ENCODE results near the gene FXYD7.

FXYD7 gene

DNA sequence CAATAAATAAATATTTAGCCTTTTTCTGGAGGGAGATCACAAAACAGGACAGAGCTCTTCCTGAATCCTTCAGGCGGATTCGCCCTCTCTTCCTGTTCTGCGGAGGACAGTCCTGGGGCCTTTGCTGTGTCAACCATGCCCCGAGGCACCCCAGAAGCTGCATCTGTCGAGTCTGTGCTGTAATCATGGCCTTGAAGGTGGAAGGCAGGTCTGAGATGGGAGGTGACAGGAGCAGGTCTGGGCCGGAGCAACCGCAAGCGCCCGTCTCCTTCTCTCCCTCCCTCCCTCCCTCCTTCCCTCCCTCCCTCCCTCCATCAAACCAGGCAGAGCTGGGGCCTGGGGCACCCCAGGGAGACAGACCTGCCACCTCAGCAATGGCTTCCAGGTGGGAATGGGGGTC is 32.1 kb upstream of the FXYD7 start:
- DNase-seq (ENCODE audit: low read depth) = no peak

DNA sequence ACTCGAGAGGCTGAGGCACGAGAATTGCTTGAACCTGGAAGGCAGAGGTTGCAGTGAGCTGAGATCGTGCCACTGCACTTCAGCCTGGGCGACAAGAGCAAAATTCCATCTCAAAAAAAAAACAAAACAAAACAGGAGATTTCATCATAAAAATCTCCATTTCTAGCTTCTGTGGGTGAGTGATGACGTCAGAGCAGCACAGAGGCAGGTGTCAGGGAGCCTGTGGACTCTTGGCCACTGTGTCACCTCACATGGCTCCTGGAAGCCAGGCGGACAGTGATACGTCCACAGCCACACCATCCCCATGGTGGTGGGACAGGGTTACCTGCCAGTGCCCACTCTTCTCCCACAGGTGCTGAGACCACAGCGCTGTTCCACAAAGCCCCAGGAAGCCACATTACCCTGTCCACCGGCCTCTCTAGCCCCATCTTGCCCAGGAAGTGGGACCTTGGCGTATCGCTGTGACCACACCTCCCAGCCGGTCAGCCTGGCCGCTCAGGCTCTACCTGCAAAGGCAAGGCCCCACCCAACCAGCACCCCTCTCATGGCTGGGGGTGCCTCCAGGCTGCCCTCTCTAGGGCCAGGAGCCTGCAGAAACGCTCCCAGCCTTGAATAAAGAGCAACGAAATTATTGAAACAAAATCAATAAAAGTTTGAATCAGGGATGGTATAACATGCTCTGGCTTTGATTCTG is 29.9 kb upstream of the FXYD7 start:
- DNase-seq (ENCODE audit: low read depth) = no peak

DNA sequence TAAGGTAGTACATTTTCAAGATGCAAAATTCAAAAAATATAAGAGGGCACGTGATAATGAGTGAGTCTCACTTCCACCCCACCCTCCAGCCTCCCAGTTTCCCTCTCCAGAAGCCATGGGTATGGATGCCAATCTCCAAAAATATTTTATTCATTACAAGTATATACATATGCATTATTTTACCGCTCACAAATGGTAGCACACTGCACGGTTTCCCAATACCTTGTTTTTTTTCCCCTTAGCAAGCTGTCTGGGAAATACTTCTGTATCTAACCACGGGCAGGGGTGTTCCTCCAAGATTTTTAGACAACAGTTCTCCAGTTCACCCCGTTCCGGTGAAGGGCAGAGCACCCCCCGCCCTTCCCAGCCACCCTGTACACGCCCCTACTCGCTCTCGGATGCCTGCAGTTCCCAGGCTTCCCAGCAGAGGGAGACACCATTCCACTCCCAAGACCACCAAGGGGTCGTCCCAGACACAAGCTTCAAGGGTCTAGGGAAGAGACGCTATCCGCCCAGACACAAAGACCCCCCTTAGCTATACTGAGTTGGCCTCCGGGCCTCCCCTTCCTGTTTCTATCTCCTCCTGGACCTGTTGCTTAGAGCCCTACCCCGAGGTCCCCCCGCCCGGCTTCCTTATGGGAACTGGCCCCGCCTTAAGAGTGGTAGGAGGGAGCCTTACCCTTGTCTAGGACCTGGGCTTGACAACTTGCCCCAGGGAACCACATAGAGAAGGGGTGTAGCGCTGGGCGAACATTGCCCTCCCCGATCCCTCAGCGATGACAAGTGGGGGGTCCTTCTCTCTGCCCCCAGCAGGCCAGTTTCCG is 28.5 kb upstream of the FXYD7 start:
- peak; percentile 44 for DNase-seq (ENCODE audit: low read depth)

DNA sequence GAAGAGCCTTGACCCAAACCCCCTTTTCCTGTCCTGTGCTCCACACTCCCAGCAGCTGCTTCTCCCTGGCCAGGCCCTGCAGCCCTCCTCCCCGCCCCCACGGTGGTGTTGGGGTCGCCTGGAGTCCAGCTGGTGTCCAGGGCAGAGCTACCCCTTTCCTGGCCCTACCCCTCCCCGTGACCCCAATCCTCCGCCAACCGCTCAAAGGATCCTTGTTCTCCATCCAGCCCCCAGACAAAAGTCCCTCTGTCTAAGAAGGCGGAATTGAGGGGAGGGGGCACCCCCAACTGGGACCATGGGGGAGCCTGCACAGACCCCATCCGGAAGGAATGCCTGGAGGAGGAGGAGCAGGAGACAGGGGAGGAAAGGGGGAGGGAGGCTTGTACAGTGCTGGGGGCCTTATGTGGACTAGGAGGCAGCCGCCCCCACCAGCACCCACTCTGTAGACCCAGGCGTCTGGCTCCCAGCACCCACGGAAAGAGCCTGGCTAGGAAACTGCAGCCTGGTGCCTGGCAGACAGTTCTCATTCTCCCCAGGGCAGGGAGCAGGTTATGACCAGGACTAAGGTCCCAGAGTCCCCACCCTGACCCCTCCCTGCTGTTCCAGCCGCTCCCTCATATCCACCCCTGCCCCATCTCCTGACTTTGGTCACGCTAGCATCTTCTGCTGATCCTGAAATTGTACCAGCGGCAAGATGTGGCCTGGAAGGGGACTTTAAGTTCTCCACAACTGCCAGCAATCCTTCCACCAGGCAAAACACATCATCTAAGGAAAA is 27.7 kb upstream of the FXYD7 start, which contains the start of gene FXYD3:
Gene FXYD3, plus strand, starts transcription at position 647 of the 775 bp plus-strand sequence. CDS start 3,554 bp downstream, outside the sequence.
- DNase-seq (ENCODE audit: low read depth) = no peak

DNA sequence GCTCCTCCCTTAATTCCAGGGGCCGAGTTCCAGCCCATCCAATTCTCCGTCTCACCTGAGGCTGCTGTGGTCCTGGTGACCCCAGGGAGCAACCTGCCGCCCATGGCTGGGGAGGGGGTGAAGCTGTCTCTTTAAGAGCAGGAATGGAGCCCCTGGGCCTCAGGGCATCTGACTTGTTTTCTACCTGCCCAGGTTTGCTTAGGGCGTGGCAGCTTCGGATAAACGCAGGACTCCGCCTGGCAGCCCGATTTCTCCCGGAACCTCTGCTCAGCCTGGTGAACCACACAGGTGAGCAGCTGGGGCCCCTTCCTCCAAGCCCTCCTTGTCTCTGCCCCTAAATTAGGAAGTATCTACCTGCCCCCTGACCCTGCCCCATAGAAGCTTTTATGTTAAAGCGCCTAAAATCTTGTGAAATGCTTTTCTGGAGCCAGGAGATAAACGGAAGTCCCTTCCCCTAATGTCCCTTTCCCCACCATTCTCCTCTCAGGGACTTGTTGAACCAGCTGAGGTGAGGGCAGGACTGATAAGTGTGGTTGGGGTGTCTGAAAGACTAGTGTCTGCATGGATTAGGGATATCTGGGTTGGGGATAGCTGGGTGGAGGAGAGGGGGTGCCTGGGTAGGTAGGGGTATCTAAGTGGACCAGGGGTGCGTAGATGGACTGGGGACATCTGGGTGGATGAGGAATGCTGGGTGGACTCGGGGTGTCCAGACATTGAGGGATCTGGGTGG is 26.8 kb upstream of the FXYD7 start:
- no peak for DNase-seq (ENCODE audit: low read depth)

DNA sequence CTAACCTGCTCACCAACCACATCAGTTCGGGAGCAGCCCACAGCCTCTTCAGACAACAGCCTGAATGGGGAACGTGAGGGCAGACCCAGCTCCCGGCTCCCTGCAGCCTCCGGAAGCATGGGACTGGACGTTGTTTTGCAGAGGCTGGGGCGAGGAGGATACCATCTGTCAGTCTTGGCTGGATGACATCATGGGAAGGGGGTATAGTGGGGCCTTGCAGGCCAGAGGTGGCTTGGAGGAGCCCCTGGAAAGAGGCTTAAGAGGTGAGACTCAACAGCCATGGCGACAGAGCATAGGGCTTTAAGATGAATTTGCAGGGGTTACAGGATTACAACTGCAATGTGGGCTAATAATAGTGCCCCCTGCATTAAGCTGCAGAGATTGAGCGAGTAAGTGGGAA is 25.9 kb upstream of the FXYD7 start:
- no peak for DNase-seq (ENCODE audit: low read depth)

DNA sequence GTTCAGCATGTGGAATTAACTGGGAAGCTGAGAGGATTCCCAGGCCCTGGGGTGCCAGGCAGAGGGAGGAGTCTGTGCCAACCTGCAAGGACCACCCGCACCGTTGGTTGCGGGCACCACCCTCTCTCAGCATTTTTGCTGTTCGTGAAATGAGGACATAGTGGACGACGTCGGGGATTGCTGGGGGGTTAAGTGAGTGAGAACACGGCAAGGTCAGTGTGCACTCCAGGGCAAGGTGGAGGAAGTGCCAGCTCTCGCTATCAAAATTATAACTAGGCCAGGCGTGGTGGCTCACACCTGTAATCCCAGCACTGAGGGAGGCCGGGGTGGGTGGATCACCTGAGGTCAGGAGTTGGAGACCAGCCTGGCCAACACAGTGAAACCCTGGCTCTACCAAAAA is 25.3 kb upstream of the FXYD7 start:
- no peak for DNase-seq (ENCODE audit: low read depth)

DNA sequence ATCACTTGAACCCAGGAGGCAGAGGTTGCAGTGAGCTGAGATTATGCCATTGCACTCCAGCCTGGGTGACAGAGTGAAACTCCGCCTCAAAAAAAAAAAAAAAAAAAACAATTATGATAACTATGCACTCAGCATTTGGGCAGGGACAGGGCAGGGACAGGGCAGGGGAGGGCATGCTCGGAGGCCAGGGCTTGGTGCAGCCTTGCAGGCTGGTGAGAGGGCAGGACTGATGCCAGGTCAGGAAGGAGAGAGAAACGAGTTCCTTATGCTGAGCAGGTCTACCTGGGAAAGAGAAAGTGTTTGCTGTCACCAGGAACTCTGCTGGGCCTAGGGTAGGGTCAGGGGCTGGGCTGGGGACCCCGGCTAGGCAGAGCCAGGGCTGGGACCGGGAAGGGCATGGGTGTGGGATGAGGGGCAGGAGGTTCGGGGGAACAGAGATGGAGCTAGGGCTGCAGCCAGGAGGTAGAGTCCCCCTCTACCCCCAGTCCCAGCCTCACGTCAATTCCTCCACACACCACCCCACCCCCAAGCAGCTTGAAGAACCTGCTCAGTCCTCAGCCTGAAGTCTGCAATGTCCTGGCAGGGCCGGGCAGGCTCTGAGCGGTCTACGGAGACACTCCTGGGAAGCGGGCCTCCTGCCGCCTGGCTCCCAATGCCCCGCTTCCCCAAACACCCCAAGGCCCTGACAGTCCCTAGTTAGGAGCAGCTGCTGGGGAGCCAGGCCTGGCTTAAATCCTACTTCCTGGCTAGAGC is 24.6 kb upstream of the FXYD7 start:
- DNase-seq (ENCODE audit: low read depth) = no peak

DNA sequence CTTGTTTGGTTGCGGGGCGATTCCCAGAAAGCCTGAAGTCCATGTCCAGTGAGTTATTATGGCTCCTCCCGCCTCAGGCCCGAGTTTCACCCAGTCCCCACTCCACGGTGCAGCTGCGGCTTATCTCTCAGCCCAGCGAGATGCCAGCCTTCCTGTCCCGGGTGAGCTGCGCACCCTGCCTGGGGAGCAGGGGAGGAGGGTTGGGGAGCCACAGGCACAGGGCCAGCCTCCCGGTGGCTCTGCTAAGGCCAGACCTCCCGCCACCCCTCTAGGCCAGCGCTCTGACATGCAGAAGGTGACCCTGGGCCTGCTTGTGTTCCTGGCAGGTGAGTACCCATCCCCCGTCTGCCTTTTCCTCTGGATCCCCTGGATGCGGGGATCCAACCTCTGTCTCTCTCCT is 24.0 kb upstream of the FXYD7 start:
- DNase-seq (ENCODE audit: low read depth) = no peak

DNA sequence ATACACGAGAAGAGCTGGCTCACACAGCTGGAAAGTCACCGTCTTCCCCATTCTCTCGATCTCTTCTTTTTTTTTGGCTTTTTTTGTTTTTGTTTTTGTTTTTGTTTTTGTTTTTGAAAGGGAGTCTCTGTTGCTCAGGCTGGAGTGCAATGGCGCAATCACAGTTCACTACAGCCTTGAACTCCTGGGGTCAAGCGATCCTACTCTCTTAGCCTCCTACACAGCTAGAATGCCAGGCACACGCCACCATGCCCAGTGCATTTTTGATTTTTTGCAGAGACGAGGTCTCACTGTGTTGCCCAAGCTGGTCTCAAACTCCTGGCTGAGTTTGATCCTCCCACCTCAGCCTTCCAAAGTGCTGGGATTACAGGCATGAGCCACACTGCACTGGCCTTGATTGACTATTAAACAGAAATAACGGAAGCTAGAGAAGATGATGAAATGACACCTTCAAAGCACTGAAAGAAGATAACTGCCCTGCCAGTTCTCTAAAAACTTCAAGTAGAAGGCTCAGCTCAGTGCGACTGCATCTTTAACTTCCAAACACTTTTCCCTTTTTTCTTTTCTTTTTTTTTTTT is 23.4 kb upstream of the FXYD7 start:
- DNase-seq (ENCODE audit: low read depth) = no peak

DNA sequence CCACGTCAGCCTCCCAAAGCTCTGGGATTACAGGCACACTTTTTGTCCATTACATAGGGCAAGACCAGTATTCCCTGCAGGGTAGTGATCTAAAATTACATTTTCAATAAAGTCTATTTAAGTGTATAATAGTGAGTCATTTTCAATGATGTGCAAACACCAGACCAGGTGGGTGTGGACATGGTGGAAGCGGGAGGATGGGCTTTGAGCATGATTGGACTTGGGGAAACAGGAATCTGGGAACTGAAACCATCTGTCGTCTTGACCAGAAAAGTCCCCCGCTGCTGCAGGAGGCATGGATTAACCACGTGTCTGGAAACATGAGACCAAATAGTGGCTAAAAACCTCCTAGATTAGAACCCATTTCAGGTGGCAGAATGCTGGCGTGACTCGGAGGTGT is 22.6 kb upstream of the FXYD7 start:
- no peak for DNase-seq (ENCODE audit: low read depth)

DNA sequence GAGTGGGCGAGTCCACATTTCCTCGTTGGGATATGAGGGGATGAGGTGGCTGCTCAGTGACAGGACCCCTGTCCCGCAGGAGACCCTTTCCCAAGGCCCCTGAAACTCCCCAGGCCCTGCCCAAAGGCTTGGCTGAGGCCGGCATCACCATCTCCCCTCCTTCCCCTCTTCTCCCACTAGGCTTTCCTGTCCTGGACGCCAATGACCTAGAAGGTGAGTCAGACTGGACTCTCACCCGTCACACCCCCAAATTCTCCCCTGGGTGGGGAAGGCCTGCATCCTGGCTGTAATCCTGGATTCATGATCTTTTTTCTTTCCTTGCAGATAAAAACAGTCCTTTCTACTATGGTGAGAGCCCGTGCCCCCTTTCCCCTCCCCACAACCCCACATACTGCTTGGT is 22.2 kb upstream of the FXYD7 start:
- no peak for DNase-seq (ENCODE audit: low read depth)

DNA sequence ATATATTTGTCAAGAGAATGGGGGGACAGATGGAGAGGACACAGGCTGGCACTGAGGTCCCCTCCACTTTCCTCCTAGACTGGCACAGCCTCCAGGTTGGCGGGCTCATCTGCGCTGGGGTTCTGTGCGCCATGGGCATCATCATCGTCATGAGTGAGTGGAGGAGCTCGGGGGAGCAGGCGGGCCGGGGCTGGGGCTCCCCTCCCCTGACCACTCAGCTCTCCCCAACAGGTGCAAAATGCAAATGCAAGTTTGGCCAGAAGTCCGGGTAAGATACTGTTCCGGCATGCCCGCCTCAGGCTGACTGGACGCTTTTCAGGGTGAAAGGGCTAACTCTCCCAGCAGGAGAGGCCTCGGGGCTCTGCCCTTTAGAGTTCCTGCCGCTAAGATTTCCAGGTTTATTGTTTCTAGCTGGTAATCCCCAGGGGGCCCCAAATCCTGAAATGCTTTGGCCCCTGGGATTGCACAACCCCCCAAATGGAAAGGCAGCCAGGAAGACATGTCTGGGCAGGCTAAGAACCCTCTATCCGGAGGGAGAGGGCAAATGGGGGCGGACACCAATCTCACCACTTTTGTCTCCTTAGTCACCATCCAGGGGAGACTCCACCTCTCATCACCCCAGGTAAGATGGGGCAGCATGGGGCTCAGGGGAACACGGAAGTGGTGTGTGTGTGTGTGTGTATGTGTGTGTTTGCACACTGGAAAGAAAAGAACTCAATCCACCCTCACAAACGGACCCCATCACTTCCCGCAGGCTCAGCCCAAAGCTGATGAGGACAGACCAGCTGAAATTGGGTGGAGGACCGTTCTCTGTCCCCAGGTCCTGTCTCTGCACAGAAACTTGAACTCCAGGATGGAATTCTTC is 20.1 kb upstream of the FXYD7 start:
- DNase-seq (ENCODE audit: low read depth) = no peak

DNA sequence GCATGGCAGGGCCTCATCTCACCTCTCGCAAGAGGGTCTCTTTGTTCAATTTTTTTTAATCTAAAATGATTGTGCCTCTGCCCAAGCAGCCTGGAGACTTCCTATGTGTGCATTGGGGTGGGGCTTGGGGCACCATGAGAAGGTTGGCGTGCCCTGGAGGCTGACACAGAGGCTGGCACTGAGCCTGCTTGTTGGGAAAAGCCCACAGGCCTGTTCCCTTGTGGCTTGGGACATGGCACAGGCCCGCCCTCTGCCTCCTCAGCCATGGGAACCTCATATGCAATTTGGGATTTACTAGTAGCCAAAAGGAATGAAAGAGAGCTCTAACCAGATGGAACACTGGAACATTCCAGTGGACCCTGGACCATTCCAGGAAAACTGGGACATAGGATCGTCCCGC is 19.5 kb upstream of the FXYD7 start:
- no peak for DNase-seq (ENCODE audit: low read depth)

DNA sequence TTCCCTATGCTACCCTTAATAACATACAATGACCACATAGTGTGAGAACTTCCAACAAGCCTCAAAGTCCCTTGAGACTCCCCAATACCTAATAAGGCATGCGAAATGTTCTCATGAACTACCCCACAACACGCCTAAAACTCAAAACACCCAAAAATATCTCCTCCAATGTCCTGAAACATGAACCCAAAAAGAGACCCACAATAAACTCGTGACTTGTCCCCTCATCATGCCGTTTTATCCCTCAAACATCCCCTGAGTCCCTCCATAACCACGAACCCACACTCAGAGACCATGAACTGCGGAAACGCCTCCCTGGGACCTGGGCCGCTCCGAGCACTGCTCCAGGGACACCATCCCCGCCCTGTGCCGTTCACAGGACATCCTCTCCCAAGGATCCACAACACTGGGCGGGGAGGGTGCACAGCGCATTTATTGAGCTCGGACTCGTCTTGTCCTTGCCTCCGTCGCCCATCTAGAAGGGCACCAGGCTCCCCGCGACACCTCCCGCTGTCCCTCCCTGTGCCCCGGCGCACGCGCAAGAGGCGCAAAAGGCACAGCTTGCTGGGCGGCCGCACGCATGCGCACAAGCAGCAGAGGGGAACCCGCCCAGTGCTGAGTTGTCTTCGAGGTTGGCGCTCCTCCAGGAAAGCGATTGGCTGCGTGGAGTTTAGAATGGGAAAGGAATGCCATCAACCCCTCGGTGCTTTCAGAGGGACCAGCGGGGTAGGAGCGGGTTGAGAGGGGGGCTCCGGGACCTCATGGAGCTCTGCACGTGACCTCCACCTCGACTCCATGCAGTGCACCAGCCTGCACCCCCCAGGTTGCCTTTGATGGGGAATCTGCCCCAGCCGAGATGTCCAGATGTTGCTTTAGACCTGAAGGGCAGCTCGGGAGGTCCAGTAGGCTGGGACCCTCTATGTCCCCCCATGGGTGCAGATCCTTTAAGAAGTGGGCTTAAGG is 18.7 kb upstream of the FXYD7 start:
- DNase-seq (ENCODE audit: low read depth) = peak; percentile 76

DNA sequence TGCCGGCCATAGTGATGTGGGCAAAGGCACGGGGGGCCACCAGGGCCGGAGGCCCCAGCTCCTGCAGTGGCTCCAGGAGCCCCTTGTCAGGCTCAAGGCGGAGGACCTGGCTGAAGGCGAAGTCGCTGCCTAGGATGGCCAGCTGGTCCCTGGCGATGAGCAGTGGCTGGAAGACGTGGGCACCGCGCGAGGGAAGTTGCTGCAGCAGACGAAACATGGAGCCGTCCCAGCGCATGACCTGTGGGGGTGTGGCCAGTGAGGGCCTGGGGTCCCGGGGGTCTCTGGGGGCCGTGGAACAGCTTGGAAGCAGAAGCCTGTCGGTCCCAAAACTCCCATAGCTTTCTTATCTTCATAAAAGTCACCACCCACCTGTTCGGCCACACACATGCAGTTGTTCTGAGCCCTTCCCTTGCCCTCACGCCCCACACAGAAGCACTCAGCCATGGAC is 17.8 kb upstream of the FXYD7 start:
- no peak for DNase-seq (ENCODE audit: low read depth)

DNA sequence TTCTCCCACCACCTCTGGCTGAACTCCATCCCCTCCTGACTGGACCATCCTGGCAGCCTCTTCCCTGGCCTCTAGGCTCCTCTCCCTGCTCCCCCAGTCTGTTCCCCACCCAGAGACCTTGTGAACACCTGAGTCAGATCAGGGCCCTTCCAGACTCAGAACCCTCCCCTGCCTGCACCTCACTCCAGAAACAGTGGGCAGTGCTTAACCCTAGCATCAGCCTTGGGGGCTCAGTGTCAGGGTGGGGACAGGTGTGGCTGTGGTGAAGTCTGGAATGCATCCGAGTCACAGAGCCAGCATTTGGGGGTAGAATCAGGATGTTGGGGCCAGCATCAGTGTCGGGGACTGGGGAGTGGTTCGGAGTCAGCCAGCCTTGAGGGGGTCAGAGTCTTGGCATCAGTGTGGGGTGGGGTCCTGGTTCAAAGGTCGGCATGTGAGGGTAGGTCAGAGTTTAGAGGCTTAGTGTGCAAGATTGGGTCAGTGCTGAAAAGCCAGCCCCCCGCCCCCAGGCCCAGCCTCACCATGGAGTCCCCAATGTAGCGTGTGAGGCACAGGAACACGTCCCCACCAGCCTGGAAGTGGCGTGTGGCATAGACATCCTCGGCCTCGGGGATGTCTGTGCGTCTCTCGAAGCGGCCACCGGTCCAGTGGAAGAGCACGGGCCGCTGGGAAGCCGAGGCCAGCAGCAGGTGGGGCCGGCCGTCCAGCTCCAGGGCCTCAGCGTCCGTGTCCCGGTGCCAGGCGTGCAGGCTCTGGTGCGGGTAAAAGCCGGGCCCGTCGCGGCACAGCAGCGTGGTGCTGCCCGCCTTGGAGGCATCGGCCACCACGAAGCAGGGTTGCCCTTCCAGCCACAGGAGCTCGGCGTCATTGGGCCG is 17.1 kb upstream of the FXYD7 start:
- DNase-seq (ENCODE audit: low read depth) = no peak

DNA sequence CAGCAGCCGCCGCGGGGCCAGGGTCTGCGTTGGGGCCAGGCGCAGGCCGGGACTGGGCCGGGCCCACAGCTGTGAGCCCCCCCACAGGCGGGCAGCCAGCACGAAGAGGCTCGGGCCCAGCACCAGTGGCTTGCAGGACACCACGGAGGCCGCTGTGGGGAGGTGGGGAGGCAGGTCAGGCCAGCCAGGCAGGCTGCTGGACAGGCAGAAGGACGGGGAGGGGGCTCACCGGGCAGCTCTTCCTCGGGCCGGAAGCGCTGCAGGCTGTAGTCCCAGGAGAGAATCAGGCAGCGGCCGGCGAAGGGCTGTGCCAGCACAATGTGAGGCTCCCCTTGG is 16.5 kb upstream of the FXYD7 start:
- DNase-seq (ENCODE audit: low read depth) = no peak
